Astrocyte (in vitro differentiated cells and primary cell): ENCODE data around the gene PRDM10. TPM values are rescaled to one million over a fixed set of nuclear protein-coding genes. Genes with fewer than 3 reads are reported as not detected.

Experiments used
- DNase-seq: peaks from one replicate; pipeline ENCODE4 v3.0.0-alpha.2; 2010; ENCODE audit warnings: low read depth
- FAIRE-seq: peaks from 2 replicates; lab custom pipeline; 2011; peaks lifted over from hg19 to GRCh38; lab: Jason Lieb, UNC
- H2AFZ ChIP-seq: 2 replicates; pipeline ENCODE4 v1.6.0; 2012; ENCODE audit warnings: low read depth, low read length, inconsistent platforms
- H3K27ac ChIP-seq: 2 replicates; pipeline ENCODE4 v1.5.1; 2011; ENCODE audit warnings: low read depth, low read length, inconsistent platforms
- H3K27me3 ChIP-seq: 2 replicates; pipeline ENCODE4 v1.6.0; 2011; ENCODE audit warnings: low read length, inconsistent platforms; ENCODE audit not compliant: insufficient read depth
- H3K36me3 ChIP-seq: 2 replicates; pipeline ENCODE4 v1.5.1; 2011; ENCODE audit warnings: low read length, inconsistent platforms; ENCODE audit not compliant: insufficient read depth
- H3K4me1 ChIP-seq: 2 replicates; pipeline ENCODE4 v1.5.1; 2011; ENCODE audit warnings: low read length, inconsistent platforms; ENCODE audit not compliant: insufficient read depth
- H3K4me2 ChIP-seq: 2 replicates; pipeline ENCODE4 v1.6.0; 2012; ENCODE audit warnings: low read length, inconsistent platforms
- H3K4me3 ChIP-seq: 2 replicates; pipeline ENCODE4 v1.5.1; 2011; ENCODE audit warnings: low read depth, mild to moderate bottlenecking, low read length, inconsistent platforms; ENCODE audit not compliant: insufficient read depth
- H3K79me2 ChIP-seq: 2 replicates; pipeline ENCODE4 v1.6.0; 2012; ENCODE audit warnings: mild to moderate bottlenecking, low read length, inconsistent platforms; ENCODE audit not compliant: insufficient read depth
- H3K9ac ChIP-seq: 2 replicates; pipeline ENCODE4 v1.6.0; 2012; ENCODE audit warnings: mild to moderate bottlenecking, low read length, inconsistent platforms
- H3K9me3 ChIP-seq: 2 replicates; pipeline ENCODE4 v1.5.1; 2012; ENCODE audit warnings: low read depth, mild to moderate bottlenecking, low read length, inconsistent platforms; ENCODE audit not compliant: insufficient read depth
- H4K20me1 ChIP-seq: 2 replicates; pipeline ENCODE4 v1.6.0; 2012; ENCODE audit warnings: low read length, inconsistent platforms; ENCODE audit not compliant: insufficient read depth
- H3K27ac Mint-ChIP-seq: one replicate; pipeline ENCODE4 v1.8.0; 2021; ENCODE audit warnings: mild to moderate bottlenecking, mixed read lengths; ENCODE audit not compliant: unreplicated experiment
- H3K27me3 Mint-ChIP-seq: one replicate; pipeline ENCODE4 v1.8.0; 2021; ENCODE audit warnings: low read depth, mixed read lengths; ENCODE audit not compliant: unreplicated experiment
- H3K36me3 Mint-ChIP-seq: one replicate; pipeline ENCODE4 v1.8.0; 2021; ENCODE audit warnings: low read depth, mixed read lengths; ENCODE audit not compliant: unreplicated experiment
- H3K4me1 Mint-ChIP-seq: one replicate; pipeline ENCODE4 v1.8.0; 2021; ENCODE audit warnings: low read depth, mixed read lengths; ENCODE audit not compliant: unreplicated experiment
- H3K4me3 Mint-ChIP-seq: one replicate; pipeline ENCODE4 v1.8.0; 2021; ENCODE audit warnings: mild to moderate bottlenecking, moderate library complexity, mixed read lengths; ENCODE audit not compliant: unreplicated experiment
- H3K9me3 Mint-ChIP-seq: one replicate; pipeline ENCODE4 v1.8.0; 2021; ENCODE audit warnings: mild to moderate bottlenecking, mixed read lengths; ENCODE audit not compliant: unreplicated experiment
- CTCF ChIP-seq: IDR thresholded peaks from 2 replicates; pipeline ENCODE4 v1.5.1; 2011; ENCODE audit warnings: low read depth, mild to moderate bottlenecking, inconsistent platforms, low read length, moderate library complexity; ENCODE audit not compliant: insufficient read depth
- EZH2 ChIP-seq: IDR thresholded peaks from 2 replicates; pipeline ENCODE4 v1.6.1; 2012; ENCODE audit warnings: mild to moderate bottlenecking, low read length, inconsistent platforms; ENCODE audit not compliant: insufficient read depth
- total RNA-seq: library from RNA; stranded (reverse); gene quantifications from 2 replicates; pipeline ENCODE4 v1.2.1, GENCODE V29; 2021

The PRDM10 gene
- total RNA-seq, 1 donor from 2014 or later: 10.1 TPM

- Histone ChIP-seq H3K4me2 (peak overlapping the region; percentile 64), H3K79me2 (no peaks in the 10 kb centered on the region), H3K9ac (peak overlapping the region; percentile 50), H3K36me3 (peaks cover 29% of the 10 kb centered on the region), H3K4me1 (peaks cover 13% of the 10 kb centered on the region), H3K4me3 (no peak overlapping the region), H3K27me3 (no peaks in the 10 kb centered on the region), H3K9me3 (no peaks in the 10 kb centered on the region), H4K20me1 (peaks cover 4% of the 10 kb centered on the region), H2AFZ (no peak overlapping the region), H3K27ac (peak overlapping the region; percentile 53)
- TF ChIP-seq CTCF (no peak), EZH2 (no peak)
- peak overlapping the region; percentile 45 for H3K4me3 Mint-ChIP-seq
- peak overlapping the region; percentile 97 for H3K27ac Mint-ChIP-seq
- DNase-seq: peak; percentile 96
- no peaks in the 10 kb centered on the region for H3K27me3 Mint-ChIP-seq
- peaks cover 11% of the 10 kb centered on the region for H3K4me1 Mint-ChIP-seq
- FAIRE-seq: peak; percentile 79
- H3K36me3 Mint-ChIP-seq: peaks cover 22% of the 10 kb centered on the region
- peaks cover 2% of the 10 kb centered on the region for H3K9me3 Mint-ChIP-seq
Observed at GRCh38 chr11:129861702-129862522, 140.7 kb downstream of the PRDM10 start.

GRCh38 chr11:129856036-129856435, 146.6 kb downstream of the PRDM10 start:
- Histone ChIP-seq H3K79me2 (no peaks in the 10 kb centered on the region), H3K27ac (no peak overlapping the region), H3K9me3 (no peaks in the 10 kb centered on the region), H4K20me1 (no peaks in the 10 kb centered on the region), H3K4me3 (no peak overlapping the region), H3K9ac (no peak overlapping the region), H3K36me3 (no peaks in the 10 kb centered on the region), H3K4me1 (no peaks in the 10 kb centered on the region), H3K27me3 (peaks cover 18% of the 10 kb centered on the region), H3K4me2 (no peak overlapping the region), H2AFZ (no peak overlapping the region)
- H3K36me3 Mint-ChIP-seq: peaks cover 3% of the 10 kb centered on the region
- H3K4me1 Mint-ChIP-seq: no peaks in the 10 kb centered on the region
- DNase-seq (no peak), FAIRE-seq (no peak)
- H3K9me3 Mint-ChIP-seq: no peaks in the 10 kb centered on the region
- TF ChIP-seq CTCF (no peak), EZH2 (no peak)
- H3K27ac Mint-ChIP-seq: no peak overlapping the region
- H3K27me3 Mint-ChIP-seq: no peaks in the 10 kb centered on the region
- H3K4me3 Mint-ChIP-seq: no peak overlapping the region

GRCh38 chr11:129855086-129855485, 147.5 kb downstream of the PRDM10 start:
- Histone ChIP-seq H3K9ac (no peak overlapping the region), H3K79me2 (no peaks in the 10 kb centered on the region), H3K9me3 (no peaks in the 10 kb centered on the region), H3K27me3 (peaks cover 21% of the 10 kb centered on the region), H3K4me1 (no peaks in the 10 kb centered on the region), H3K27ac (no peak overlapping the region), H4K20me1 (no peaks in the 10 kb centered on the region), H3K4me3 (no peak overlapping the region), H2AFZ (no peak overlapping the region), H3K36me3 (no peaks in the 10 kb centered on the region), H3K4me2 (no peak overlapping the region)
- Mint-ChIP-seq H3K36me3 (peaks cover 3% of the 10 kb centered on the region), H3K9me3 (peaks cover 3% of the 10 kb centered on the region), H3K27ac (no peak overlapping the region), H3K4me3 (no peak overlapping the region), H3K4me1 (no peaks in the 10 kb centered on the region), H3K27me3 (no peaks in the 10 kb centered on the region)
- FAIRE-seq: no peak
- DNase-seq: no peak
- TF ChIP-seq EZH2: no peak
- no peak for TF ChIP-seq CTCF
